ENCODE measurements around the gene SYNE1.
"Not testable (repeated sequence)": the region's sequence is repeated elsewhere in the genome, so short reads cannot be mapped to it uniquely, and the experiment has no call there.

The SYNE1 gene

DNA sequence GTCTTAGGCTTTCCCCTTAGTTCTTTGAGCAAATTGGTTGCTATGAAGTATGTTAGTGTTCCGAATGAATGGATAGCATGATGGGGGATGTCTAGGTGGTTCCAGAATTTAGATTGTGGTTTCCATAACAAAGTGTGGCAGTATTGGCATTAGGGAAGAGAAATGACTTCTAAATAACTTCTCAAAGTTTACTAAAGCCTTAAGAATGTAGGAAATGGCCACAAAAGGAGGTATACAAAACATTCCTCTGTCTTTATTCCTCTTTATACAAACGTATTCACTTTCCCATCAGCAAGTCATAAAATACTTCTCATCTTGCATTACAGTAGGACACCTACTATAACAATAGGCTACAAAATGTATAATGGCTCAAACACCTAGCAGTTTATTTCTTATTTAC, 550.1 kb downstream of the SYNE1 start:
- no peak for DNase-seq

DNA sequence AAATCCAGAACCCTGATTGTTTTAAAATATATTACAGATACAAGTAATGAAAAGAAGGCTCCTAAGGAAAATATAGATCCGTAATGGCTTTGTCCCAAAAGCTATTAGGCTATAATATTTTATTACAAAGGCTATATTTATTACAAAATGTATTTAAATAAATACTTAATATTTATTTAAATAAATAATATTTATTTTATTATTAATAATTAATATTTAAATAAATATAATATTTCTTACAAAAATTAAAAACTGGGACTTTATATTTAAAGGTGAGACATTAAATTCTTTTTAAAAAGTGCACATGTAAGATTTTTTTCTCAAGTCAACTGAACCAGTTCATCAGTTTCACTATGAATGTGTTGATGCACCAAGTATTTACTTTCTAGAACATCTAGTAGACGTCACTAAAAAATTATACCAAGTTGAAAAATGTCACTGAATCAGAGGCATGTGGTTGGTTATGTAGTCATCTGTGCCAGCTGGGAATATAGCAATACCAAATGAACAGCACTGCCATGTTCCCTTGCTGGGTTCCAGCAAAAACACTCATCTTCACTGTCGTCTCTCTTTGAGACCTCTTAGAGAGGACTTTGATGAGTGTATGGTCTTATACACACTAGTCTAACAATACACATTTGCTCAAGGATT, 550.8 kb downstream of the SYNE1 start:
- no peak for DNase-seq

- no peak for DNase-seq
Observed at GRCh38 chr6:152085451-152085921, 551.7 kb downstream of the SYNE1 start.

- no peak for DNase-seq
Observed at GRCh38 chr6:152078804-152079203, 558.4 kb downstream of the SYNE1 start.

DNA sequence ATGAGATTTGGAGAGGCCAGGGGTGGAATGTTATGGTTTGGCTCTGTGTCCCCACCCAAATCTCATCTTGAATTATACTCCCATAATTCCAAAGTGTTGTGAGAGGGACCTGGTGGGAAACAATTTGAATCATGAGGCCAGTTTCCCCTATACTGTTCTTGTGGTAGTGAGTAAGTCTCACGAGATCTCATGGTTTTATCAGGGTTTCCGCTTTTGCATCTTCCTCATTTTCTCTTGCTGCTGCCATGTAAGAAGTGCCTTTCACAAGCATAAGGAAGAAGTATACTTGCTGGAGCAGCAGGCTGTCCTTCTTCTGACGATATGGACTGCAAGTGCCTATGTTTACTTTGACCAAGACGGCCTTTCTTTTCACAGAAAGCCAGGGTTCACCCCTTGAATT, 559.2 kb downstream of the SYNE1 start:
- no peak for DNase-seq

DNA sequence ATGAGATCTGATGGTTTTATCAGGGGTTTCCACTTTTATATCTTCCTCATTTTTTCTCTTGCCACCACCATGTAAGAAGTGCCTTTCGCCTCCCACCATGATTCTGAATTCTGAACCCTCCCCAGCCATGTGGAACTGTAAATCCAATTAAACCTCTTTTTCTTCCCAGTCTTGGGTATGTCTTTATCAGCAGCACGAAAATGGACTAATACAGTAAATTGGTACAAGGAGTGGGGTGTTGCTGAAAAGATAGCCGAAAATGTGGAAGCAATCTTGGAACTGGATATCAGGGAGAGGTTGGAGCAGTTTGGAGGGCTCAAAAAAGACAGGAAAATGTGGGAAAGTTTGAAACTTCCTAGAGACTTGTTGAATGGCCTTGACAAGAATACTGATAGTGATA, 560.9 kb downstream of the SYNE1 start:
- DNase-seq, result not testable (repeated sequence)

- no peak for DNase-seq
Observed at GRCh38 chr6:152071843-152072242, 565.3 kb downstream of the SYNE1 start.

Data from CD4-positive, alpha-beta T cell treated with Interleukin-12 subunit alpha and Interleukin-12 subunit beta, for 1 hour (primary cell).